Muscle layer of duodenum (tissue), 2 donors: ENCODE results near the gene PHF11.
"Not testable (repeated sequence)": the region's sequence is repeated elsewhere in the genome, so short reads cannot be mapped to it uniquely, and the experiment has no call there.

Experiments used
- H3K27ac ChIP-seq: one replicate; pipeline ENCODE4 v1.7.0; 2013; ENCODE audit warnings: mild to moderate bottlenecking, low read length
- H3K27me3 ChIP-seq: one replicate; pipeline ENCODE4 v1.7.0; 2013; ENCODE audit warnings: low read depth, mild to moderate bottlenecking, control low read depth, low read length
- H3K36me3 ChIP-seq, 2 donors: one replicate each; pipeline ENCODE4 v1.7.0; 2013; ENCODE audit warnings: low read length in 2 of 2, control low read depth in 1 of 2, mild to moderate bottlenecking in 1 of 2; ENCODE audit not compliant: insufficient read depth in 2 of 2, control insufficient read depth in 1 of 2
- H3K4me1 ChIP-seq, 2 donors: one replicate each; pipeline ENCODE4 v1.7.0; 2013; ENCODE audit warnings: low read length in 2 of 2, mild to moderate bottlenecking in 2 of 2, control low read depth in 1 of 2, moderate library complexity in 1 of 2; ENCODE audit not compliant: insufficient read depth in 2 of 2, control insufficient read depth in 1 of 2
- H3K4me3 ChIP-seq, 2 donors: one replicate each; pipeline ENCODE4 v1.7.0; 2013; ENCODE audit warnings: low read length in 2 of 2, low read depth in 1 of 2, mild to moderate bottlenecking in 1 of 2
- H3K9me3 ChIP-seq, 2 donors: one replicate each; pipeline ENCODE4 v1.7.0; 2013; ENCODE audit warnings: low read length in 2 of 2, control low read depth in 1 of 2, mild to moderate bottlenecking in 1 of 2; ENCODE audit not compliant: control insufficient read depth in 1 of 2
- donor health status: healthy.

The PHF11 gene

DNA sequence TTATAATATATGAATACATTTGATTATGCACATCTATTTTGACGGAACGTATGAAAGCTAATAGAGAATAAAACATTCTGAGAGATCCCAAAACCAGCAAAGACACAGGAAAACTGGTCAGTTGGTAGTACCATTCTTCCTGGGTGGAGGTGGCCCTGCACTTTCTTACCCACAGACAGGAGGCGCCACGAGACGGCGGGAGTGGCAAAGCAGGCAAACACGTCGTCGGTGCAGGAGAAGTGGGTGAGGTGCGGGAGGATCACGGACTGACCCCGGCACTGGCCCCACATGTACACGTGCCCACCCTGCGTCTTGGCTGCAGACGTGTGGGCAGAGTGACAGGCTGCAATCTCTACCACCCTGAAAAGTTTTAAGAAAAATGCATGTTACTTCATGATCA, 53.5 kb downstream of the PHF11 start:
- no peak overlapping the region for H3K4me3 ChIP-seq
- no peaks in the 10 kb centered on the region for H3K27me3 ChIP-seq
- no peaks in the 10 kb centered on the region for H3K9me3 ChIP-seq
- peaks cover 9 to 40% of the 10 kb centered on the region in 2 donors for H3K36me3 ChIP-seq
- H3K27ac ChIP-seq: no peak overlapping the region
- H3K4me1 ChIP-seq: no peaks in the 10 kb centered on the region

DNA sequence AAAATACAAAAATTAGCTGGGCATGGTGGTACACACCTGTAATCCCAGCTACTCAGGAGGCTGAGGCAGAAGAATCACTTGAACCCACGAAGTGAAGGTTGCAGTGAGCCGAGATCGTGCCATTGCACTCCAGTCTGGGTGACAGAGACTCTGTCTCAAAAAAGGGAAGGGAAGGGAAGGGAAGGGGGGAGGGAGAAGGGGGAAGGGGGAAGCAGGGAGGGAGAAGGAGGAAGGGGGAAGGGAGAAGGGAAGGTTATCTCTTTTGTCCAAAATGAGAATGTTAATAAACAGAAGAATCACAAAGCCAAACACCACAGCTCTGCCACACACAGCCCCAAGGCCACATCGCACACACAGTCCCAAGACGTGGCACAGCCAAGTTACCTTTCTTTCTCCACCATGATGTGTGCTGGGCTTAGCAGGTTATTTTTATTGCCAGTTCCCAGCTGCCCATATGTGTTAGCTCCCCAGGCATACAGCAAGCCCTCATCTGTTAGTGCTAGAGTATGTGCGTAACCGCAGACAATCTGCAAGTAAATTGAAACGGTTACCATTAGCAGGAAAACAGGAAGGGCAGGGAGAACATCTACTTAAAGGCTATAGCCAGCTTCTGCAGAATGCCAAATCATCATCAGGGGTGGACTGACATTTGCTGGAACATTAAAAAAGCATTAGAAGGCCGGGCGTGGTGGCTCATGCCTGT, 55.3 kb downstream of the PHF11 start:
- Histone ChIP-seq H3K9me3 (no peaks in the 10 kb centered on the region), H3K27ac (no peak overlapping the region), H3K27me3 (no peaks in the 10 kb centered on the region), H3K4me1 (no peaks in the 10 kb centered on the region), H3K4me3 (no peak overlapping the region), H3K36me3 (peaks cover 16 to 48% of the 10 kb centered on the region in 2 donors)

DNA sequence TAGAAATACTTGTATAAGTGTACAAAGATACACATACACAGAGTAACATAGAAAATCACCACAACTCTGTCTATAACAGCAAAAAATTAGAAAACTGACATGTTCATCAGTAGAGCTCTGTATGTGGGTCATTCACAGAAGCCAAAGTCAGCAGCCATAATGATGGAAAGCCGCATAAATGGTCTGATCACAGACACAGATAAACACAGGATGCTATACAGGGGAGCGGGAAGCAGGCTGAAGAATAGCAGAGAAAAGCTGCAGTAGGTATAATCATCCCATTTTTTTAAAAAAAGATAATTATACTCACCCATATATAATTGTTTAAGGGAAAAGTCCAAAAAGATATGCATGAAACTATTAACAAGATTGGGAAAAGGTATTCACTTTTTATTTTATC, 58.1 kb downstream of the PHF11 start:
- Histone ChIP-seq H3K36me3 (peaks cover 26 to 40% of the 10 kb centered on the region in 2 donors), H3K4me3 (no peak overlapping the region), H3K27ac (no peak overlapping the region), H3K4me1 (no peaks in the 10 kb centered on the region), H3K27me3 (no peaks in the 10 kb centered on the region), H3K9me3 (no peaks in the 10 kb centered on the region)

- no peaks in the 10 kb centered on the region for H3K4me1 ChIP-seq
- peaks cover 26 to 42% of the 10 kb centered on the region in 2 donors for H3K36me3 ChIP-seq
- H3K4me3 ChIP-seq: no peak overlapping the region
- H3K9me3 ChIP-seq: no peaks in the 10 kb centered on the region
- no peak overlapping the region for H3K27ac ChIP-seq
- no peaks in the 10 kb centered on the region for H3K27me3 ChIP-seq
Observed at GRCh38 chr13:49554387-49554786, 58.6 kb downstream of the PHF11 start.

- Histone ChIP-seq H3K4me3 (no peak overlapping the region), H3K27me3 (no peaks in the 10 kb centered on the region), H3K36me3 (peaks cover 18 to 44% of the 10 kb centered on the region in 2 donors), H3K9me3 (no peaks in the 10 kb centered on the region), H3K4me1 (no peaks in the 10 kb centered on the region), H3K27ac (no peak overlapping the region)
Observed at GRCh38 chr13:49559006-49559405, 63.3 kb downstream of the PHF11 start.

DNA sequence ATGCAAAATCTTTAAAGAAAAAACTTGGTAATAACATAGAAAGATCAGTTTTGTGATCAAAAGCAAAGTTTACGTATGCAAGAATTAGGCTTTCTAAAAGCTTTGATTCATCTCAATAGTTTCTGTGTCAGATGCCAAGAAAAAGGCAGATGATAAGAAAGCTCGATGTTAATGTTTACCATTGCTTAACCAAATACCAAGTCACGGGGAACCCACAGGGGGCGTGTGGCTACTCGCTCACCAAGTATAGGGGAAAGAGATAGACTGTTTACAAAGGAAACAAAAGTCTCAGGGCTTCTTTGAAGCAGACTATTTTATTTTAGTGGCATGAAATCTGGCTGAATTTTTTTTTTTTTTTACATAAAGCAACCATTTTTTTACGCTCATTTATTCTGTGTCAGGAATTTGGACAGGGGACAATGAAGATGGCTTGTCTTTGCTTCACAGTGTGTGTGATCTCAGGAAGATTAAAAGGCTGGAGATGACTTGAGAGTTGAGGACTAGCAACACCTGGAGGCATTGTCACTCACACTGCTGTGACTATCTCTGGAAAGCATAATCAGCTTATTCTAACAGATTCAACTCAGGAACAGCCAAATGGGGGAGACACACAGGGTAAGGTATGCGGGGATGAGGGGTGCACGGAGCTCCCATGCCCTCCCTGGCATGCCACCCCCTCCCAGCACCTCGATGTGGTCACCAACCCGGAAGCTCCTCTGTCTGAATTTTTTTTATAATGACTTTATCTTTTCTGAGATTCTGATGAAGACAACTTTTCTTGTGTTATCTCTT, 64.7 kb downstream of the PHF11 start:
- H3K27ac ChIP-seq: no peak overlapping the region

DNA sequence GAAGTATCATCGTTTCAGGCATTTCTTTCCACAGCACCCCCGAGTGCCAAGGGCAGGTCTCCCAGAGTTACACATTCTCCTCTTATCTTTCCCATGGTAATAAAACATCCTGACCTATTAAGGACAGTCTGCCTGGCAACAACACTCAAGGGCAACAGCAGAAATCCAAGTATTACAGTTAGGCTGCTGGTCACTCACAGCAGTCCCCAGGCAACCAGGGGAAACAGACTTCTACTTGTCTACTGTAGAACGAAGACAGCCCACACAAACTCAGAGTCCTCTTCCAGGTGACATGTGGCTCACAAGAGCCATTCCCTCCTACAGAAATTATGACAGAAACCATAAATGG, 65.3 kb downstream of the PHF11 start:
- no peaks in the 10 kb centered on the region for H3K9me3 ChIP-seq
- no peaks in the 10 kb centered on the region for H3K27me3 ChIP-seq
- no peak overlapping the region for H3K27ac ChIP-seq
- H3K36me3 ChIP-seq: peaks cover 11 to 32% of the 10 kb centered on the region in 2 donors
- no peak overlapping the region for H3K4me3 ChIP-seq
- no peaks in the 10 kb centered on the region for H3K4me1 ChIP-seq

More for the DNA sequence above, 64.7 kb downstream of the PHF11 start:
- peaks cover 11 to 37% of the 10 kb centered on the region in 2 donors for H3K36me3 ChIP-seq
- H3K27me3 ChIP-seq: no peaks in the 10 kb centered on the region
- no peak overlapping the region for H3K4me3 ChIP-seq
- no peaks in the 10 kb centered on the region for H3K9me3 ChIP-seq
- H3K4me1 ChIP-seq: no peaks in the 10 kb centered on the region

DNA sequence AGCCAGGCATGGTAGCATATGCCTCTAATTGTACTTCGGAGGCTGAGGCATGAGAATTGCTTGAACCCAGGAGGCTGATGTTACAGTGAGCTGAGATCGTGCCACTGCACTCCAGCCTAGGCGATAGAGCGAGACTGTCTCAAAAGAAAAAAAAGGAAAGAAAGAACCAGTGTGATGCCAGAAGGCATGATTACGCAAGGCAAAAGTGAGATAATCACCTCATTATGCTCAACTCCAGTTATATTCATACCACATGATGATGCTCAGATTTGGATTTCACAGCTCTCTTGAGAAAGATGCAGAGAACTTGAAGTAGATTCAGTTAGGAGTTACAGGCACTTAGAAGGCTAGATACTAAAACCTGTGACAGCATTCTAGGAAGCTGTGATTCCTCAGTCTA, 67.8 kb downstream of the PHF11 start:
- H3K27me3 ChIP-seq: no peaks in the 10 kb centered on the region
- no peak overlapping the region for H3K27ac ChIP-seq
- H3K4me3 ChIP-seq: no peak overlapping the region
- peaks cover 5 to 21% of the 10 kb centered on the region in 2 donors for H3K36me3 ChIP-seq
- no peaks in the 10 kb centered on the region for H3K9me3 ChIP-seq
- H3K4me1 ChIP-seq: no peaks in the 10 kb centered on the region

DNA sequence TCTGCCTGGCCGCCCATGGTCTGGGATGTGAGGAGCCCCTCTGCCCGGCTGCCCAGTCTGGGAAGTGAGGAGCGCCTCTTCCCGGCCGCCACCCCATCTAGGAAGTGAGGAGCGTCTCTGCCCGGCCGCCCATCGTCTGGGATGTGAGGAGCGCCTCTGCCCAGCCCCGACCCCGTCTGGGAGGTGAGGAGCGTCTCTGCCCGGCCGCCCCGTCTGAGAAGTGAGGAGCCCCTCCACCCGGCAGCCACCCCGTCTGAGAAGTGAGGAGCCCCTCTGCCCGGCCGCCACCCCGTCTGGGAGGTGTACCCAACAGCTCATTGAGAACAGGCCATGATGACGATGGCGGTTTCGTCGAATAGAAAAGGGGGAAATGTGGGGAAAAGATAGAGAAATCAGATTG, 69.7 kb downstream of the PHF11 start:
- not testable (repeated sequence) for H3K4me3 ChIP-seq, H3K27ac ChIP-seq, H3K9me3 ChIP-seq, H3K4me1 ChIP-seq, H3K27me3 ChIP-seq
- peaks cover 5 to 12% of the 10 kb centered on the region in 2 donors for H3K36me3 ChIP-seq

GRCh38 chr13:49566461-49566860, 70.7 kb downstream of the PHF11 start:
- H3K27me3 ChIP-seq: no peaks in the 10 kb centered on the region
- no peak overlapping the region for H3K27ac ChIP-seq
- H3K9me3 ChIP-seq: no peaks in the 10 kb centered on the region
- no peak overlapping the region for H3K4me3 ChIP-seq
- H3K4me1 ChIP-seq: no peaks in the 10 kb centered on the region
- H3K36me3 ChIP-seq: peaks cover 4 to 5% of the 10 kb centered on the region in 2 donors

DNA sequence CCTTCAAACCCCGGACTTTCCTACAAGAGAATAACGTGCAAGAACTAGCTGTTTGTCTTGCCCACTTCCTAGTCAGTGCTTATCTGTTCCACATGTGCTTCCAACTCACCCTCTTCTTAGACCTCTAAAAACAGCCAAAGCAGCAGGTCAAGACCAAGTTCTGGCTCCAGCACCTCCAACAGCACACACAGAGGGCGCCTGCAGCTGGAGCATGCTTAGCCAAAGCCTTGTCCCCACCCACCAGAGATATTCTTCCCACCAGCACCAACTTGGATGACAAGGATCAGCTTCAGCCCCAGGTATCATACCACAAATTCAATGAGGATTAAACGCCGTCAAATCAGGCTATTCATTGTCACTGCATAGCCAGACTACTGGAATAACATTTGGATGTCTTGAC, 71.7 kb downstream of the PHF11 start:
- Histone ChIP-seq H3K4me3 (no peak overlapping the region), H3K27ac (no peak overlapping the region), H3K4me1 (no peaks in the 10 kb centered on the region)

More for the DNA sequence above, 71.7 kb downstream of the PHF11 start:
- no peaks in the 10 kb centered on the region for H3K27me3 ChIP-seq
- no peaks in the 10 kb centered on the region for H3K9me3 ChIP-seq
- H3K36me3 ChIP-seq: peaks cover 4 to 5% of the 10 kb centered on the region in 2 donors
